ENCODE measurements around the gene CCDC27. TPM values are rescaled to one million over a fixed set of nuclear protein-coding genes. Genes with fewer than 3 reads are reported as not detected.
"Not testable (repeated sequence)": the region's sequence is repeated elsewhere in the genome, so short reads cannot be mapped to it uniquely, and the experiment has no call there.

The CCDC27 gene
- total and polyA plus RNA-seq, 3 donors from 2014 or later, result 10.6 to 28.4 (median 18.3) TPM

DNA sequence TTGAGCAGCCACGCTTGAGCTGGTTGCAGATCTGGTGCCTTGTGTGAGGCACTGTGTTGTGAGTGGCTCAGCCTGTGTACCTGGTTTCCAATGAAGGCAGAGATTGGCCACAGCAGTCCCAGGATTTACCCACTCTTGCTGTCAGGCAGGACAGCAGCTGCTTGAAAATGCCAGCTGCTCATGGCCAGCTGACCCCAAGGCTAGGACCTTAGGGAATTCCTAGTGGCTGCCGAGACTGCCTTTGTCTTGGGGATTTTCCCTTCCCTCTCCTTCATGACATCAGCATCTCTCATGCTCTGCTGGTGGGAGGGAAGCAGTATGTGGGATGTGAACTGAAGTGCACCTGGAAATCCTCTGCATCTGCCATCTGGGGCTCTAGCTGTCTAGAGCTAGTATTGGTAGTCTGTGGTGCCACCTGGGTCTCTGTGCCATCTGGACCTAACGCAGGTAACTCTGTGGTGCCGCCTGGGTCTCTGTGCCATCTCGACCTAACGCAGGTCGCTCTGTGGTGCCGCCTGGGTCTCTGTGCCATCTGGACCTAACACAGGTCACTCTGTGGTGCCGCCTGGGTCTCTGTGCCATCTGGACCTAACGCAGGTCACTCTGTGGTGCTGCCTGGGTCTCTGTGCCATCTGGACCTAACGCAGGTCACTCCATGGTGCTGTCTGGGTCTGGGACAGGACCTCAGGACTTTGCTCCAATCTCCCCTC, 47.9 kb downstream of the CCDC27 start:
- no peak for DNase-seq
- Histone ChIP-seq H3K36me3 (ENCODE audit: low read depth, missing control alignments) (no peaks in the 10 kb centered on the region), H3K4me3 (no peak overlapping the region), H3K27me3 (no peaks in the 10 kb centered on the region), H3K4me1 (peaks cover 8% of the 10 kb centered on the region), H3K9me3 (no peaks in the 10 kb centered on the region), H3K27ac (no peak overlapping the region)
- 68 to 80% methylated on average over 2 to 11 of the region's 11 CpGs for WGBS, 2 donors
- TF ChIP-seq POLR2A (IDR thresholded peaks at IDR 0.05), result no peak
- TF ChIP-seq, protein P1, sequence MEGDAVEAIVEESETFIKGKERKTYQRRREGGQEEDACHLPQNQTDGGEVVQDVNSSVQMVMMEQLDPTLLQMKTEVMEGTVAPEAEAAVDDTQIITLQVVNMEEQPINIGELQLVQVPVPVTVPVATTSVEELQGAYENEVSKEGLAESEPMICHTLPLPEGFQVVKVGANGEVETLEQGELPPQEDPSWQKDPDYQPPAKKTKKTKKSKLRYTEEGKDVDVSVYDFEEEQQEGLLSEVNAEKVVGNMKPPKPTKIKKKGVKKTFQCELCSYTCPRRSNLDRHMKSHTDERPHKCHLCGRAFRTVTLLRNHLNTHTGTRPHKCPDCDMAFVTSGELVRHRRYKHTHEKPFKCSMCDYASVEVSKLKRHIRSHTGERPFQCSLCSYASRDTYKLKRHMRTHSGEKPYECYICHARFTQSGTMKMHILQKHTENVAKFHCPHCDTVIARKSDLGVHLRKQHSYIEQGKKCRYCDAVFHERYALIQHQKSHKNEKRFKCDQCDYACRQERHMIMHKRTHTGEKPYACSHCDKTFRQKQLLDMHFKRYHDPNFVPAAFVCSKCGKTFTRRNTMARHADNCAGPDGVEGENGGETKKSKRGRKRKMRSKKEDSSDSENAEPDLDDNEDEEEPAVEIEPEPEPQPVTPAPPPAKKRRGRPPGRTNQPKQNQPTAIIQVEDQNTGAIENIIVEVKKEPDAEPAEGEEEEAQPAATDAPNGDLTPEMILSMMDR (IDR thresholded peaks at IDR 0.05), result no peak
- intact Hi-C loops (cut with DNase I; ENCODE audit: low total_unique reads), result no loop called here

DNA sequence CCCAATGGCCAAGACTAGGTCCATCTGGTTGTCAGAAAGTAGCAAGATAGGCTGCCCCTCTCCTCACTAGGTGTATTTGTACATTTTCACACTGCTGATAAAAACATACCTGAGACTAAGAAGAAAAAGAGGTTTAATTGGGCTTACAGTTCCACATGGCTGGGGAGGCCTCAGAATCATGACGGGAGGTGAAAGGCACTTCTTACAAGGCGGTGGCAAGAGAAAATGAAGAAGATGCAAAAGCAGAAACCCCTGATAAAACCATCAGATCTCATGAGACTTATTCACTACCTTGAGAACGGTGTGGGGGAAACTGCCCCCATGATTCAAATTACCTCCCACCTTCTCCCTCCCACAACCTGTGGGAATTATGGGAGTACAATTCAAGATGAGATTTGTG, 48.5 kb downstream of the CCDC27 start:
- H3K27ac ChIP-seq; H3K4me1 ChIP-seq; intact Hi-C loops (cut with DNase I; ENCODE audit: low total_unique reads); H3K4me3 ChIP-seq; H3K9me3 ChIP-seq; H3K27me3 ChIP-seq; DNase-seq; H3K36me3 ChIP-seq (ENCODE audit: low read depth, missing control alignments): not testable (repeated sequence)
- WGBS, 2 donors, result 73 to 74% methylated on average over 3 of the region's 3 CpGs

DNA sequence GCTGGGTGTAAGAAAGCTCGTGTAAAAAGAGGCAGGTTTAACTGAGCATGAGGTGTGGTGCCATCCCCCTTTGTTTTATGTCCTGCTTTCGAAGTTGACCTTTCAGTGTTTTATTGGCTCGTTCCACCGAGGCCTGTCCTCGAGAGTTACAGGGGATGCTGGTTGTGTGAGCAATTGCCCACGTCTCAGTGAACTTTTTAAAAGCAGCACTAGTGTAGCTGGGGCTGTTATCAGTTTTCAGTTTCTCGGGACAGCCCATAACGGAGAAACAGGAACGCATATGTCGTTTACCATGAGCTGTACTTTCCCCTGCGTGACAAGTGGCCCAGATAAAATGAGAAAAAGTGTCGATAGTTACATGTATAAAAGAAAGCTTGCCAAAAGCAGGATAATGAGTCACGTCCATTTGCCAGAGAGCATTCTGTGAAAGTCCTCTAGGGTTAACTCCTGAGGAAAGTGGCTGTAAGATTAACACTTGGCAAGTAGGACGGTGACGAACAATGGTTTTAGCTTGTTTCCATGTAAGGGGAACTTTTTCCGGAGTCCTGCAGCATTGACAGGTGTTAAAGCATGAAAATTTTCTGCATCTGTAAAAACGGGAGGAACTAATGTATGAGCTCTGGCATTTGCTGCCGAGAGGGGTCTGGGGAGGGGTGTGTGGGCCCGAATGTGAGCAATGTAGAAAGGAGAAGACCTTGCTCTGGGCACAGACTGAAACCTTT, 51.8 kb downstream of the CCDC27 start:
- no peaks in the 10 kb centered on the region for H3K27me3 ChIP-seq
- no peak overlapping the region for H3K4me3 ChIP-seq
- no peaks in the 10 kb centered on the region for H3K4me1 ChIP-seq
- TF ChIP-seq, protein P1 (IDR thresholded peaks at IDR 0.05), result no peak
- TF ChIP-seq POLR2A (IDR thresholded peaks at IDR 0.05), result no peak
- intact Hi-C loops (cut with DNase I; ENCODE audit: low total_unique reads), result no loop called here
- 64 to 70% methylated on average over 19 of the region's 19 CpGs for WGBS, 2 donors
- no peaks in the 10 kb centered on the region for H3K36me3 ChIP-seq (ENCODE audit: low read depth, missing control alignments)
- no peak overlapping the region for H3K27ac ChIP-seq
- no peaks in the 10 kb centered on the region for H3K9me3 ChIP-seq
- DNase-seq, result no peak

DNA sequence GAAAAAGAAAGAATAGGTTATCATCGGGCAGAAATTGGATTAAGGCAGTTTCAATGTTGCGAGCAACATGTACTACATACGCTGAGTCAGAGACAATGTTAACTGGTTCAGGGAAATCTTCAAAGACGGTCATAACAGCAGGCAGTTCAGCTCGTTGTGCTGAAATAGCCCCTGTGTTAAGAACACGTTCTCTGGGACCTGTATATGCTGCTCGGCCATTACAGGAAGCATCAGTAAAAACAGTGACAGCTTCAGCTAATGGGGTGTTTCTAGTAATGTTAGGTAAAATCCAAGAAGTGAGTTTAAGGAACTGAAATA, 52.3 kb downstream of the CCDC27 start:
- intact Hi-C loops (cut with DNase I; ENCODE audit: low total_unique reads); H3K27me3 ChIP-seq; H3K4me1 ChIP-seq; DNase-seq; H3K4me3 ChIP-seq; H3K36me3 ChIP-seq (ENCODE audit: low read depth, missing control alignments); H3K27ac ChIP-seq; H3K9me3 ChIP-seq: not testable (repeated sequence)
- WGBS, 2 donors, result 41 to 52% methylated on average over 7 of the region's 7 CpGs

DNA sequence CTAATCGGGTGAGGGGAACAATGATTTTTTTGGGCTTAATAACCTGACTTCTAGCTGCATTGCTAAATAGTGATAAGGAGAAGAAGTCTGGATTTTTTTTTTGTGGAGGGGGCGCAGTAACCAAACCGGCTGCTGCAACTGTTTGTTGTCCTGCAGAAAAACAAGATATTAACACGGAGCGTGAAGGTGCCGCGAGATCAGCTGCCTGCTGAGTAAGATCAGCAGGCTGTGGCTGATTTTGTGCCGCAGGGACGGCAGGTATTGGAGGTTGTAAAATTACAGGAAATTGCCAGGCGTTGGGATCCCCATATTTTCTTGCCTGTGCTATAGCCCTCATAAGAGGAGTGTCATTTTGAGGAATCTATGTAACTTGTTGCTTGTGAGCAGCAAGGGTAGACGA, 52.8 kb downstream of the CCDC27 start:
- Histone ChIP-seq H3K9me3 (no peaks in the 10 kb centered on the region), H3K36me3 (ENCODE audit: low read depth, missing control alignments) (no peaks in the 10 kb centered on the region), H3K27me3 (no peaks in the 10 kb centered on the region), H3K27ac (no peak overlapping the region), H3K4me3 (no peak overlapping the region), H3K4me1 (no peaks in the 10 kb centered on the region)
- DNase-seq, result no peak
- no peak for TF ChIP-seq POLR2A (IDR thresholded peaks at IDR 0.05)
- TF ChIP-seq, protein P1 (IDR thresholded peaks at IDR 0.05), result no peak
- intact Hi-C loops (cut with DNase I; ENCODE audit: low total_unique reads), result no loop called here
- WGBS, 2 donors, result 73 to 85% methylated on average over 11 of the region's 11 CpGs

DNA sequence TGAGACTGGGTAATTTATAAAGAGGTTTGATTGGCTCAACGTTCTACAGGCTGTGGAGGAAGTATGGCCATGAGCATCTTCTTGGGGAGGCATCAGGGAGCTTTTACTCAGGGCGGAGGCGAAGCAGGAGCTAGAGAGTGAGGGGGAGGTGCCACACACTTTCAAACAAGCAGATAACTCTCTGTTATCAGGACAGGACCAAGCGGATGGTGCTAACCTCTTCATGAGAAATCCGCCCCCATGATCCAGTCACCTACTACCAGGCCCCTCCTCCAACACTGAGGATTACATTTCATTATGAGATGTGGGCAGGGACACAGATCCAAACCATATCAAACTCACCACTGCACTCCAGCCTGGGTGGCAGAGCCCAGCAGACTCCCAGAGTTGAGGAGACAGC, 55.5 kb downstream of the CCDC27 start:
- no peaks in the 10 kb centered on the region for H3K36me3 ChIP-seq (ENCODE audit: low read depth, missing control alignments)
- TF ChIP-seq POLR2A (IDR thresholded peaks at IDR 0.05), result no peak
- TF ChIP-seq, protein P1 (IDR thresholded peaks at IDR 0.05), result no peak
- no peak overlapping the region for H3K4me3 ChIP-seq
- WGBS, 2 donors, result 59 to 100% methylated on average over 2 to 5 of the region's 5 CpGs
- intact Hi-C loops (cut with DNase I; ENCODE audit: low total_unique reads), result no loop called here
- no peaks in the 10 kb centered on the region for H3K27me3 ChIP-seq
- no peaks in the 10 kb centered on the region for H3K9me3 ChIP-seq
- H3K27ac ChIP-seq, result no peak overlapping the region
- DNase-seq, result no peak
- no peaks in the 10 kb centered on the region for H3K4me1 ChIP-seq
